Measurements from ENCODE around the gene ZNF664. TPM values are rescaled to one million over a fixed set of nuclear protein-coding genes. Genes with fewer than 3 reads are reported as not detected.

ZNF664 gene
- total RNA-seq, 1 donor from 2014 or later, result 67.6 TPM

GRCh38 chr12:124049451-124050094, 76.6 kb downstream of the ZNF664 start:
- Histone ChIP-seq H3K79me2 (ENCODE audit: insufficient read depth, low read length) (no peaks in the 10 kb centered on the region), H3K4me1 (ENCODE audit: insufficient read depth, low read length) (no peaks in the 10 kb centered on the region), H3K9ac (ENCODE audit: low read length) (no peak overlapping the region), H3K9me3 (ENCODE audit: insufficient read depth, low read depth, low read length) (peaks cover 11% of the 10 kb centered on the region), H4K20me1 (ENCODE audit: insufficient read depth, low read length) (no peaks in the 10 kb centered on the region), H3K27ac (ENCODE audit: low read depth, low read length) (no peak overlapping the region), H3K36me3 (ENCODE audit: insufficient read depth, low read length) (no peaks in the 10 kb centered on the region), H2AFZ (ENCODE audit: low read depth, low read length) (no peak overlapping the region), H3K27me3 (ENCODE audit: insufficient read depth, low read length) (no peaks in the 10 kb centered on the region), H3K4me2 (ENCODE audit: low read length) (no peak overlapping the region), H3K4me3 (ENCODE audit: insufficient read depth, low read depth, low read length) (no peak overlapping the region)
- TF ChIP-seq, protein P1, sequence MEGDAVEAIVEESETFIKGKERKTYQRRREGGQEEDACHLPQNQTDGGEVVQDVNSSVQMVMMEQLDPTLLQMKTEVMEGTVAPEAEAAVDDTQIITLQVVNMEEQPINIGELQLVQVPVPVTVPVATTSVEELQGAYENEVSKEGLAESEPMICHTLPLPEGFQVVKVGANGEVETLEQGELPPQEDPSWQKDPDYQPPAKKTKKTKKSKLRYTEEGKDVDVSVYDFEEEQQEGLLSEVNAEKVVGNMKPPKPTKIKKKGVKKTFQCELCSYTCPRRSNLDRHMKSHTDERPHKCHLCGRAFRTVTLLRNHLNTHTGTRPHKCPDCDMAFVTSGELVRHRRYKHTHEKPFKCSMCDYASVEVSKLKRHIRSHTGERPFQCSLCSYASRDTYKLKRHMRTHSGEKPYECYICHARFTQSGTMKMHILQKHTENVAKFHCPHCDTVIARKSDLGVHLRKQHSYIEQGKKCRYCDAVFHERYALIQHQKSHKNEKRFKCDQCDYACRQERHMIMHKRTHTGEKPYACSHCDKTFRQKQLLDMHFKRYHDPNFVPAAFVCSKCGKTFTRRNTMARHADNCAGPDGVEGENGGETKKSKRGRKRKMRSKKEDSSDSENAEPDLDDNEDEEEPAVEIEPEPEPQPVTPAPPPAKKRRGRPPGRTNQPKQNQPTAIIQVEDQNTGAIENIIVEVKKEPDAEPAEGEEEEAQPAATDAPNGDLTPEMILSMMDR (IDR thresholded peaks at IDR 0.05; ENCODE audit: insufficient read depth, low read depth, low read length), result no peak
- no peak for TF ChIP-seq EZH2 (IDR thresholded peaks at IDR 0.05; ENCODE audit: insufficient read depth, low read length)
- peaks cover 29% of the 10 kb centered on the region for H3K9me3 Mint-ChIP-seq (ENCODE audit: unreplicated experiment)
- H3K36me3 Mint-ChIP-seq (ENCODE audit: low read depth, unreplicated experiment), result peaks cover 10% of the 10 kb centered on the region
- H3K27ac Mint-ChIP-seq (ENCODE audit: unreplicated experiment), result no peak overlapping the region
- H3K4me1 Mint-ChIP-seq (ENCODE audit: low read depth, unreplicated experiment), result peaks cover 13% of the 10 kb centered on the region
- H3K4me3 Mint-ChIP-seq (ENCODE audit: unreplicated experiment), result no peak overlapping the region
- no peak for FAIRE-seq
- DNase-seq (ENCODE audit: low read depth), result no peak
- peaks cover 2% of the 10 kb centered on the region for H3K27me3 Mint-ChIP-seq (ENCODE audit: low read depth, unreplicated experiment)

DNA sequence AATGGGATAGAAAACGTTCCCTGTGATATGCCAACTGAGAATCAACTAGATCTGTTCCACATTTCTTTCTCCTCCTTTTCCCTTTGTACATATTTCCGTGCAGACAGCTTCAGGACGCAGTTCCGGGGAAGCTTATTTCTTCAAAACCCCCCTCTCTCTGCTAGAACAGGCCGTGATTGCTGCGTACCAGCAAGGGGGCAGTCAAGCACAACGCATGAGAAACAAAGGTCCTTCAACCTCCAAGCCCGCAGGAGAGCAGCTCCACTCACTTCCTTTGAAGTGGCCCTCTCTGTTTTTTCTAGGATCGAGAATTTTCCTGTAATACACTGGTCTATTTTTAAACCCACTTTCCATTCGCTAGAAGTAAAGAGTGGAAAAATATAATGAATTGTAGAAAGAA, 80.8 kb downstream of the ZNF664 start:
- Histone ChIP-seq H4K20me1 (ENCODE audit: insufficient read depth, low read length) (no peaks in the 10 kb centered on the region), H3K36me3 (ENCODE audit: insufficient read depth, low read length) (no peaks in the 10 kb centered on the region), H3K27me3 (ENCODE audit: insufficient read depth, low read length) (no peaks in the 10 kb centered on the region), H3K79me2 (ENCODE audit: insufficient read depth, low read length) (no peaks in the 10 kb centered on the region), H3K4me2 (ENCODE audit: low read length) (peak overlapping the region; percentile 48), H2AFZ (ENCODE audit: low read depth, low read length) (peak overlapping the region; percentile 43), H3K9ac (ENCODE audit: low read length) (no peak overlapping the region), H3K9me3 (ENCODE audit: insufficient read depth, low read depth, low read length) (no peaks in the 10 kb centered on the region), H3K27ac (ENCODE audit: low read depth, low read length) (no peak overlapping the region), H3K4me1 (ENCODE audit: insufficient read depth, low read length) (no peaks in the 10 kb centered on the region), H3K4me3 (ENCODE audit: insufficient read depth, low read depth, low read length) (no peak overlapping the region)
- H3K36me3 Mint-ChIP-seq (ENCODE audit: low read depth, unreplicated experiment), result peaks cover 3% of the 10 kb centered on the region
- peaks cover 4% of the 10 kb centered on the region for H3K27me3 Mint-ChIP-seq (ENCODE audit: low read depth, unreplicated experiment)
- H3K27ac Mint-ChIP-seq (ENCODE audit: unreplicated experiment), result no peak overlapping the region
- TF ChIP-seq, protein P1 (IDR thresholded peaks at IDR 0.05; ENCODE audit: insufficient read depth, low read depth, low read length), result peak; percentile 48
- no peak for TF ChIP-seq EZH2 (IDR thresholded peaks at IDR 0.05; ENCODE audit: insufficient read depth, low read length)
- no peaks in the 10 kb centered on the region for H3K4me1 Mint-ChIP-seq (ENCODE audit: low read depth, unreplicated experiment)
- no peak overlapping the region for H3K4me3 Mint-ChIP-seq (ENCODE audit: unreplicated experiment)
- H3K9me3 Mint-ChIP-seq (ENCODE audit: unreplicated experiment), result peaks cover 13% of the 10 kb centered on the region
- FAIRE-seq, result peak; percentile 47
- DNase-seq (ENCODE audit: low read depth), result peak; percentile 63

DNA sequence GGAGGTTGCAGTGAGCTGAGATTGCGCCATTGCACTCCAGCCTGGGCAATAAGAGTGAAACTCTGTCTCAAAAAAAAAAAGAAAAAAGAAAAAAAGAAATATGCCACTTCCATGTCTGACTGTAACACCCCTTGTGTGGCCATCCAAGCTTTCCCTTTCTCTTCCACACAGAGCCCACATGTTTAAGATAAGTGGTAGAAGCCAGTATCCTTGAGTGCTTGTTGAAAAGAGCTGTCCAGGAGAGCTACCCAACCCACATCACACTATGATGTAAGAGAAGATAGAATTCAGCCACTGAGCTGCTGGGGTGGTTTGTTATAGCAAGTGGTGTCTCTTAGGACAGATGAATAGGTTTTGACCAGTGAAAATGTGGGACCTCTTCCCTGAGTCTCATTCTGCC, 82.1 kb downstream of the ZNF664 start:
- DNase-seq (ENCODE audit: low read depth) (no peak), FAIRE-seq (no peak)
- Histone ChIP-seq H3K36me3 (ENCODE audit: insufficient read depth, low read length) (no peaks in the 10 kb centered on the region), H3K9ac (ENCODE audit: low read length) (no peak overlapping the region), H2AFZ (ENCODE audit: low read depth, low read length) (no peak overlapping the region), H3K4me3 (ENCODE audit: insufficient read depth, low read depth, low read length) (no peak overlapping the region), H3K27me3 (ENCODE audit: insufficient read depth, low read length) (no peaks in the 10 kb centered on the region), H3K9me3 (ENCODE audit: insufficient read depth, low read depth, low read length) (no peaks in the 10 kb centered on the region), H3K4me2 (ENCODE audit: low read length) (no peak overlapping the region), H3K27ac (ENCODE audit: low read depth, low read length) (no peak overlapping the region), H4K20me1 (ENCODE audit: insufficient read depth, low read length) (no peaks in the 10 kb centered on the region), H3K79me2 (ENCODE audit: insufficient read depth, low read length) (no peaks in the 10 kb centered on the region), H3K4me1 (ENCODE audit: insufficient read depth, low read length) (no peaks in the 10 kb centered on the region)
- Mint-ChIP-seq H3K27ac (ENCODE audit: unreplicated experiment) (no peak overlapping the region), H3K27me3 (ENCODE audit: low read depth, unreplicated experiment) (peaks cover 4% of the 10 kb centered on the region), H3K9me3 (ENCODE audit: unreplicated experiment) (peaks cover 4% of the 10 kb centered on the region), H3K4me3 (ENCODE audit: unreplicated experiment) (no peak overlapping the region), H3K4me1 (ENCODE audit: low read depth, unreplicated experiment) (no peaks in the 10 kb centered on the region), H3K36me3 (ENCODE audit: low read depth, unreplicated experiment) (no peaks in the 10 kb centered on the region)
- no peak for TF ChIP-seq EZH2 (IDR thresholded peaks at IDR 0.05; ENCODE audit: insufficient read depth, low read length)
- TF ChIP-seq, protein P1 (IDR thresholded peaks at IDR 0.05; ENCODE audit: insufficient read depth, low read depth, low read length), result no peak

Measured in astrocyte (in vitro differentiated cells and primary cell).